Upper lobe of right lung (tissue), 1 donor: Measurements from ENCODE around the gene EBPL. TPM values are rescaled to one million over a fixed set of nuclear protein-coding genes. Genes with fewer than 3 reads are reported as not detected.

ENCODE experiments used
- ATAC-seq: fragments of 200-7000 bp; cut with Tn5 transposase; one replicate; pipeline ENCODE4 v1.9.1; 2020; ENCODE audit warnings: mild to moderate bottlenecking, moderate library complexity
- DNase-seq: peaks from one replicate; pipeline ENCODE4 v3.0.0-alpha.2; 2020
- H3K27ac ChIP-seq: fragments of 200-600 bp; one replicate; pipeline ENCODE4 v1.8.0; 2022
- H3K27me3 ChIP-seq: fragments of 200-600 bp; one replicate; pipeline ENCODE4 v1.8.0; 2022; ENCODE audit warnings: mild to moderate bottlenecking
- H3K36me3 ChIP-seq: fragments of 200-600 bp; one replicate; pipeline ENCODE4 v1.8.0; 2022
- H3K4me1 ChIP-seq: fragments of 200-600 bp; one replicate; pipeline ENCODE4 v1.8.0; 2022
- H3K4me3 ChIP-seq: fragments of 200-600 bp; one replicate; pipeline ENCODE4 v1.8.0; 2022; ENCODE audit warnings: mild to moderate bottlenecking
- H3K9me3 ChIP-seq: fragments of 200-600 bp; one replicate; pipeline ENCODE4 v1.8.0; 2022
- intact Hi-C: fragments of 100-400 bp; cut with DNase I; formaldehyde crosslinking; loops from one replicate; pipeline ENCODE4 v1.11.0; 2022
- long read RNA-seq: library from polyadenylated mRNA; unstranded; transcript quantifications from one replicate; pipeline ENCODE4 v2.0.0, GENCODE V29; 2021
- total RNA-seq: library from RNA; stranded (reverse); fragmentation: NEBNext Ultra II Directional; extraction: Animal tissue kit (Norgen Biotek cat#: 25700); gene quantifications from one replicate; pipeline ENCODE4 v1.2.1, GENCODE V29; 2021
- TF ChIP-seq, protein P1 (sequence below): fragments of 200-600 bp; IDR thresholded peaks from one replicate; pipeline ENCODE4 v1.8.0; 2022; ENCODE audit warnings: antibody characterized with exemption
- donor health status: DM: no; HTN: yes; CAD: no; lungs with severe emphysema.

Gene EBPL
- total RNA-seq, result 48.0 TPM
- long read RNA-seq, transcript EBPL-201 (4 exons, 914 nt), result major isoform, 30 of 42 reads
- long read RNA-seq, partial matches to known transcripts, result 1 of 42 reads
- long read RNA-seq, other reads (novel, unspliced or antisense), result 2 of 42 reads

DNA sequence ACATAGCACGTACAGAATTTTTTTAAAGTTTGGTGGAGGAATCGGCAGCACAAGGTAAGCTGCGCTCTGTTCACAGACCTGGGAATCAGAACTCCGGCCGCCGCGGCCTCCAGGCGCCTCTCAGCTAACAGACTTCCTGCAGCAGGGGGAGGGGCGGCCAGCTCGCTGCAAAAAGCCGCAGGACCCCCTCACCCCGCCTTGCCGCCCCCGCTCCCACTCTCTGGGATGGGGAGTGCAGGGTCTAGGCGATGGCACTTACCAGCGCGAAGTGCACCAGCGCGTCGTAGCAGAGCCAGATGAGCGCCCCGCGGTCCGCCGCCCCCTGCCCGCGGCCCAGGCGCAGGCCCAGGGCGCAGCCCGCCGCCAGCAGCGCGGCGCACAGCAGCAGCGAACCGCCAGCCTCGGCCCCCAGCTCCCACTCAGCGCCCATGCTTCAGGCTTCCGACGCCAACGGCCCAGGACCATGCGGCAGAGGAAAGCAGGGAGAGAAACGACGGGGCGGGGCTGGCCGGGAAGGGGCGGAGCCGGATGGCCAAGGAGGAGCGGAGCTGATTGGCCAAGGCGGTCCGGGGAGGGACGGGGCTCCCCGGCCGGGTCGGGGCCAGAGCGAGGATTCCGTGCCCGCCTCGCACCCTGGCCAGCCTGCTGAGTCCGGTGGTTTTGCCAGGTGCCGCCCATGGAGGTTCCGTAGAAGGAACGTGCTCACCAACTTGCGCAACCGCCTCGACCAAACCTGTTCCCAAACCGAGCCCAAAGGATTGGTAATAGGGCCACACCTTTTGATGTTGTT, at the start of gene EBPL:
TSS of gene EBPL (minus strand) at position 492 of the 790 bp plus-strand sequence. CDS start at position 430, 62 bp downstream.
- intact Hi-C loops, result no loop called here
- Histone ChIP-seq H3K4me3 (peak within 1 kb of the TSS; percentile 76), H3K4me1 (peaks cover 14% of the 10 kb centered on the region), H3K9me3 (no peaks in the 10 kb centered on the region), H3K27me3 (no peaks in the 10 kb centered on the region), H3K36me3 (no peaks in the 10 kb centered on the region), H3K27ac (peak within 1 kb of the TSS; percentile 83)
- ATAC-seq (peak; percentile 99), DNase-seq (peak; percentile 98)
- TF ChIP-seq, protein P1, sequence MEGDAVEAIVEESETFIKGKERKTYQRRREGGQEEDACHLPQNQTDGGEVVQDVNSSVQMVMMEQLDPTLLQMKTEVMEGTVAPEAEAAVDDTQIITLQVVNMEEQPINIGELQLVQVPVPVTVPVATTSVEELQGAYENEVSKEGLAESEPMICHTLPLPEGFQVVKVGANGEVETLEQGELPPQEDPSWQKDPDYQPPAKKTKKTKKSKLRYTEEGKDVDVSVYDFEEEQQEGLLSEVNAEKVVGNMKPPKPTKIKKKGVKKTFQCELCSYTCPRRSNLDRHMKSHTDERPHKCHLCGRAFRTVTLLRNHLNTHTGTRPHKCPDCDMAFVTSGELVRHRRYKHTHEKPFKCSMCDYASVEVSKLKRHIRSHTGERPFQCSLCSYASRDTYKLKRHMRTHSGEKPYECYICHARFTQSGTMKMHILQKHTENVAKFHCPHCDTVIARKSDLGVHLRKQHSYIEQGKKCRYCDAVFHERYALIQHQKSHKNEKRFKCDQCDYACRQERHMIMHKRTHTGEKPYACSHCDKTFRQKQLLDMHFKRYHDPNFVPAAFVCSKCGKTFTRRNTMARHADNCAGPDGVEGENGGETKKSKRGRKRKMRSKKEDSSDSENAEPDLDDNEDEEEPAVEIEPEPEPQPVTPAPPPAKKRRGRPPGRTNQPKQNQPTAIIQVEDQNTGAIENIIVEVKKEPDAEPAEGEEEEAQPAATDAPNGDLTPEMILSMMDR, result no peak

DNA sequence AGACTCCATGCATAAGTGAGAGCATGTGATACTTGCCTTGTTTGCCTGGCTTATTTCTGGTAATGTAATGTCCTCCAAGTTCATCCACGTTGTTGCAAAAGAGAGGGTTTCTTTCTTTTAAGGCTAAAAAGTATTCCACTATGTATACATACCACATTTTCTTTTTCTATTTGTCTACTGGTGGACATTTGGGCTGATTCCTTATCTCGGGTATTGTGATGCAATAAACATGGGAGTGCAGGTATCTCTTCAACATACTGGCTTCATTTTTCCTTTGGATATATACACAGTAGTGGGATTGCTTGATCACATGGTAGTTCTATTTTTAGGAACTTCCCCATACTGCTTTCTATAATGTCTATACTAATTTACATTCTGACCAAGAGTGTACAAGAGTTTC, 49.6 kb upstream of the EBPL start:
- Histone ChIP-seq H3K4me3 (no peak overlapping the region), H3K36me3 (peaks cover 12% of the 10 kb centered on the region), H3K27me3 (no peaks in the 10 kb centered on the region), H3K9me3 (no peaks in the 10 kb centered on the region), H3K4me1 (no peaks in the 10 kb centered on the region), H3K27ac (no peak overlapping the region)
- no peak for ATAC-seq
- DNase-seq, result no peak
- TF ChIP-seq, protein P1, result no peak
- intact Hi-C loops, result no loop called here

DNA sequence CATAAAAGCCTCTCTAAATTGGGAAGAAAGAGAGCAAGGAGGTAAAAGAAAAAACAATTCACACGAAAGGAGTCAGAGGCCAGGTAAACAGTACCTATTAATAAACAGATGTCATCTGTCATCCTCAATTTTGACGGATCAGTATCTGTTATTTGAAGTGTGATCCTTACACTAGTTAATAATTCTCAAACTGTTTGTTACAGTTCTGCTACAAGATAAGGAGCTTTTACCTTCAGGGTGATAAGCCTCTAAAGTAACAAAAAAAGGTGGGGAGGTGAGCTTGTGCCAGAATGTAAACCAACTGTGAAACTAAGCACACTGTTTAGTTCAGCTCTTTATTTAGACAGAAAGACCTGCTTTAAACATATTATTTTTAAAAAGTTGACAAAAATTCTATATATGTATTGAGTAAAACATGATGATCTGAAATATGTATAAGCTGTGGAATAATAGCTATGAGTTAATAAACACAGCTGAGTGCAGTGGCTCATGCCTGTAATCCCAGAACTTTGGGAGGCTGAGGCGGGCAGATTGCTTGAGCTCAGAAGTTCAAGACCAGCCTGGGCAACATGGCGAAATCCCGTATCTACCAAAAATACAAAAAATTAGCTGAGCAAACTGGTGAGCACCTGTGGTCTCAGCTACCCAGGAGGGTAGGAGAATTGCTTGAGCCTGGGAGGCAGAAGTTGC, 48.4 kb upstream of the EBPL start:
- no peaks in the 10 kb centered on the region for H3K9me3 ChIP-seq
- H3K36me3 ChIP-seq, result peaks cover 3% of the 10 kb centered on the region
- DNase-seq, result no peak
- no peak overlapping the region for H3K4me3 ChIP-seq
- intact Hi-C loops, result no loop called here
- no peak overlapping the region for H3K27ac ChIP-seq
- no peaks in the 10 kb centered on the region for H3K4me1 ChIP-seq
- ATAC-seq, result no peak
- H3K27me3 ChIP-seq, result no peaks in the 10 kb centered on the region
- TF ChIP-seq, protein P1, result no peak

DNA sequence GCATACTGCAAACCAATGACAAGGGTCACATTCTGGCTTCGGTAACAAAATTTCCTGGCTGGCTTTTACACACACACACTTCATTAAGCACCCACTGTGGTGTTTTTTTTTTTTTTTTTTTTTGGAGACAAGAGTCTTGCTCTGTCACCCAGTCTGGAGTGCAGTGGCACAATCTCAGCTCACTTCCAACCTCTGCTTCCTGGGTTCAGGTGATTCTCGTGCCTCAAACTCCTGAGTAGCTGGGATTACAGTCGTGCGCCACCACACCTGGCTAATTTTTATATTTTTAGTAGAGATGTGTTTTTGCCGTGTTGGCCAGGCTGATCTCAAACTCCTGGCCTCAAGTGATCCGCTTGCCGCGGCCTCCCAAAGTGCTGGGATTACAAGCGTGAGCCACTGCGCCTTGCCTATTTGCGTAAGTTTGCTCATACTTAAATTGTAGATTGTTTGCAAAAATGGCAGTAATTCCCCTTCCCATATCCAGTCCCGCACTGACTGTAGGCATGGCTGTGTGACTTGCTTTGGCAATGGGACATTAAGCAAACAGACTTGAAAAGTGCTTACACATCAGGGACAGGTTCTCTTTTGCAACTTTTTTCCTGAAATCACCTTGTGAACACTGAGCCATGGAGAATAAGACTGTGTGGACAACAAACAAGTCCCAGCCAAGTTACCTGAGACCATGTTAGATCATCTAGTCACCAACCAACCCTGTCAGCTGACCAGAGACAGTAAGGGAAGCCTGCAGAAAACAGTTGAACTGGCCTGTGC, 42.1 kb upstream of the EBPL start:
- DNase-seq, result peak; percentile 70
- intact Hi-C loops, result no loop called here

DNA sequence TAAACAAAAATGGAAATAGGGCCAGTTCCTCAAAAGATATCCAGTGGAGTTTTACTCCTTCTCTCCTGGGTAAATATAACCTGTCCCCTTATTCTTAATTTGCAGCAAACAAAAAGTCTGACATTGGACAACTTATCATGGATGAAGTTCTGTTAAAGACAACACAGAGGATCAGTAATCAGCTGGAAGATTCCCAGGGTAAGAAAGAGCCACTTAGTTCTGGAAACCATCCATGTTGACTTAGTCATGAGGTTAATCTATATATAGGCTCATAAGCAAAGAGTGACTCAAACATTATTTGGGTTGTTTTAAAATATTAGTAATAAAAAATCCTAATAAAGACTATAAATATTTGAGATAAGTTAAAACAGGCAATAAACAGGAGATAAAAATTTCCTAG, 40.5 kb upstream of the EBPL start:
- no peak overlapping the region for H3K4me3 ChIP-seq
- ATAC-seq (no peak), DNase-seq (no peak)
- H3K27ac ChIP-seq, result no peak overlapping the region
- H3K9me3 ChIP-seq, result no peaks in the 10 kb centered on the region
- no peaks in the 10 kb centered on the region for H3K27me3 ChIP-seq
- TF ChIP-seq, protein P1, result no peak
- H3K4me1 ChIP-seq, result no peaks in the 10 kb centered on the region
- intact Hi-C loops, result no loop called here
- peaks cover 4% of the 10 kb centered on the region for H3K36me3 ChIP-seq

More for the DNA sequence above, 42.1 kb upstream of the EBPL start:
- H3K4me1 ChIP-seq, result no peaks in the 10 kb centered on the region
- H3K27ac ChIP-seq, result peak overlapping the region; percentile 69
- H3K27me3 ChIP-seq, result no peaks in the 10 kb centered on the region
- no peaks in the 10 kb centered on the region for H3K9me3 ChIP-seq
- no peak overlapping the region for H3K4me3 ChIP-seq
- H3K36me3 ChIP-seq, result peaks cover 4% of the 10 kb centered on the region
- TF ChIP-seq, protein P1, result no peak
- peak; percentile 96 for ATAC-seq
